K562 (cell line): ENCODE results near the gene CAPN2. TPM values are rescaled to one million over a fixed set of nuclear protein-coding genes. Genes with fewer than 3 reads are reported as not detected.

Experiments
- FOXK1 ChIP-seq: sonication (generic); formaldehyde crosslinking; IDR thresholded peaks from 2 replicates; pipeline ENCODE4 v1.8.0; 2022; ENCODE audit warnings: missing genetic modification reagents, mild to moderate bottlenecking, borderline replicate concordance
- FUS ChIP-seq: fragments of 200-400 bp; formaldehyde crosslinking; optimal IDR thresholded peaks from 2 replicates; pipeline ENCODE3; 2017; ENCODE audit warnings: low read depth, low read length
- IRF1 ChIP-seq: sonication (generic); formaldehyde crosslinking; IDR thresholded peaks from 2 replicates; pipeline ENCODE4 v1.8.0; 2022; ENCODE audit warnings: missing genetic modification reagents, mild to moderate bottlenecking, borderline replicate concordance
- NFRKB ChIP-seq: fragments of 450-650 bp; IDR thresholded peaks from 2 replicates; pipeline ENCODE4 v1.6.1; 2016; ENCODE audit warnings: low read depth
- SAFB2 ChIP-seq: fragments of 200-400 bp; formaldehyde crosslinking; IDR thresholded peaks from 2 replicates; pipeline ENCODE4 v1.6.1; 2018; ENCODE audit warnings: borderline replicate concordance, low read length, low read depth, moderate library complexity; ENCODE audit not compliant: severe bottlenecking
- SETDB1 ChIP-seq: IDR thresholded peaks from one replicate; pipeline ENCODE4 v1.6.1; 2012; ENCODE audit warnings: low read length, control low read depth, inconsistent platforms
- STAT6 ChIP-seq: sonication (generic); formaldehyde crosslinking; IDR thresholded peaks from 2 replicates; pipeline ENCODE4 v1.8.1; 2023; ENCODE audit warnings: mild to moderate bottlenecking, missing genetic modification reagents
- TEAD2 ChIP-seq: fragments of 450-650 bp; IDR thresholded peaks from 2 replicates; pipeline ENCODE4 v1.6.1; 2016; ENCODE audit warnings: missing genetic modification characterization, control low read depth, missing compliant biosample characterization
- YY1 ChIP-seq, 3 experiments: IDR thresholded peaks; 2 replicates each; pipeline ENCODE4 v1.6.1; 2011; ENCODE audit warnings: low read length in 2 of 3, mild to moderate bottlenecking in 2 of 3, moderate library complexity in 2 of 3, borderline replicate concordance in 1 of 3, control low read depth in 1 of 3, low read depth in 1 of 3; ENCODE audit not compliant: insufficient read depth in 3 of 3, insufficient replicate concordance in 2 of 3, control insufficient read depth in 1 of 3, insufficient read length in 1 of 3; ENCODE audit errors: extremely low read depth in 1 of 3
- ZNF507 ChIP-seq: conservative IDR thresholded peaks from 2 replicates; pipeline ENCODE4 v1.6.1; 2017; ENCODE audit warnings: missing genetic modification characterization, missing compliant biosample characterization
- ZNF778 ChIP-seq: fragments of 450-650 bp; formaldehyde crosslinking; IDR thresholded peaks from 2 replicates; pipeline ENCODE4 v1.4.0; 2020; ENCODE audit warnings: mild to moderate bottlenecking, moderate library complexity
- polyA plus RNA-seq, 8 experiments: library from polyadenylated mRNA; depleted of rRNA in 4 of 8; stranded (reverse) in 5 of 8; unstranded in 3 of 8; fragments of >200 nt; fragmentation: Nextera tagmentation in 2 of 8; fragmentation: Illumina TruSeq in 1 of 8; extraction: Ambion mirVana in 2 of 8; extraction: Trizol in 1 of 8; gene quantifications; 2 replicates each; pipeline versions ENCODE4 v1.2.1 to v1.2.3, GENCODE V29; 2011 to 2014; ENCODE audit warnings: inconsistent platforms in 1 of 8, missing spikeins in 1 of 8
- total RNA-seq, 7 experiments: library from RNA; depleted of rRNA in 6 of 7; stranded (reverse); fragments of >200 nt in 6 of 7; fragmentation: Illumina TruSeq in 2 of 7; extraction: Trizol in 2 of 7; gene quantifications; 2 replicates each; pipeline versions ENCODE4 v1.2.1 to v1.2.3, GENCODE V29; 2011 to 2021; ENCODE audit warnings: low replicate concordance in 1 of 7

Gene CAPN2
- total and polyA plus RNA-seq, 9 of the 15 experiments (the other 6 are each of a cell fraction or from before 2014, with no cell fraction given) = 24.6 to 157 (median 101) TPM

GRCh38 chr1:223765036-223765718 lies 52.8 kb downstream of the CAPN2 start (continued):
- TF ChIP-seq FOXK1 (no peak), SAFB2 (no peak), ZNF778 (no peak), IRF1 (CRISPR knock-in tag) (no peak), ZNF507 (tag) (no peak), NFRKB (no peak), STAT6 (CRISPR knock-in tag) (no peak), FUS (no peak), YY1 (IDR thresholded peaks at IDR 0.05; ENCODE audit: borderline replicate concordance in 1 of 3, control insufficient read depth in 1 of 3, extremely low read depth in 1 of 3, insufficient read depth in 3 of 3, insufficient read length in 1 of 3, insufficient replicate concordance in 2 of 3, low read depth in 1 of 3, low read length in 2 of 3) (peak in 1 of 3 experiments; percentile 20), SETDB1 (no peak), TEAD2 (peak; percentile 38; the same call in 1 of the 2 replicates)
